GM18517 (cell line): ENCODE results near the gene DDX5.
A peak's percentile ranks its signal among the peaks of the same experiment; 100 is the strongest.

Experiments
- ATAC-seq: cut with Tn5 transposase; IDR thresholded peaks from one replicate; pipeline ENCODE4 v1.9.1; 2021; ENCODE audit warnings: mild to moderate bottlenecking, moderate library complexity; ENCODE audit not compliant: unreplicated experiment

The DDX5 gene

DNA sequence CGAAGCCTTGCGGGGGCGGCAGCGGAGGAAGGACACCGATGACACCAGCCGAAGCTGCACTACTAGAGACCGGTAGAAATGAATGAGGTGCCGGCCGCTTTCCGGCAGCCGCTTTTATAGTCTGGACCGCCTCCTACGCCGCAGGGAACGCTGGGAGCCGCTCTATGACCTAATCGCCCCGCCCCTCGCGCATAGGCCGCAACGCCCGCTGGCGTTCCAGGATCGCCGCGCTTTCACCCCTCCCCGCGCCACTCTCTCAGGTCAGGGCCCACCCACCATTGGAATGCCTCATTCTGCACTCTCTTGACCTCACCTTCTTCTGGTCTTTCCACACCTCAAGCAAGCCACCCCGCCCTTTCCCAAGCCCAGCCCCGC is at the start of gene DDX5:
Gene DDX5 (minus strand): TSS at position 89 of the 375 bp plus-strand sequence. CDS start 170 bp downstream, outside the sequence.
- peak; percentile 56 for ATAC-seq

DNA sequence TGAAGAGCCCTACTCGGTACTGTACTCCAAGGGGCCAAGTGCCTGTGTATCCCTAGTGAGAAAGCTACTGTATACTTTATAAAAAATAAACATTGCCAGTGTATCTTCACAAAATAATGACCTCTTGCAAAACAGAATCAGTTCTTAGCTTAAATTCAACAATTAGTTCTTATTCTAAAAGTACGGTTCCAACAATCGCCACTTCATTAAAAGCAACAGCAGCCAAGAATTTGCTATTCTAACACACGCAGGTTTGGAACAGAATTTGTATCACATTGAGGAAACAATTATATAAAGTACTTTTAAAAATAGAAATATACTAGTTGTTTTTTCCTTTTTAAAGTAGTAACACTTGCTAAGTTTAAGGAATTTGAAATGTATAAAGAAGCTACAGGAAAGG is 49.2 kb upstream of the DDX5 start:
- no peak for ATAC-seq

DNA sequence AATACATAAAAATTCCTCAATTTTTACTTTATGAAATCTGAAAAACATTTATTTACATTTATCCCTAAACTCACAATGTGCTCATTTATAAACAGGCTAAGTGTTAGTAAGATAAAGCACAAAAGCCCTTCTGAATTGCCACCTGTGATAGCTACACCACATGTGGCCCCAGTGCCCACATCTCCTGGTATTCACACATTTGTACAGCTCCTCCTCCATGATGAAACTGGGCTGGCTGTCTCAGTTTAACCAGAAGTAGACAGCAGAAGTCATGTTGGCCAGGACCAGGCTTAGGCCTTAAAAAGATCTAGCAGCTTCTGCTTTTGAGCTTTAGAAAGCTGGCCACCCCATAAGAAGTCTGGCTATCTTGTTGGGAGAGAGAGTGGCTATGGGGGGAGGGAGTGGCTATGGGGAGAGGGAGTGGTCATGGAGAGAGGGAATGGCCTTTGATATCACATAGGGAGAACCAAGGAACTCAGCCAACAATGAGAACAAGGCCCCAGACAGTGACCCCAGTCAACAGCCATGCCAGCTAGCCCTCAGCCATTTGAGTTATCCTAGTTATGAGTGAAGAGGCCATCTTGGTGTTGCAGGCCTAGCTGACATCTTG is 48.0 kb upstream of the DDX5 start:
- ATAC-seq, result no peak

DNA sequence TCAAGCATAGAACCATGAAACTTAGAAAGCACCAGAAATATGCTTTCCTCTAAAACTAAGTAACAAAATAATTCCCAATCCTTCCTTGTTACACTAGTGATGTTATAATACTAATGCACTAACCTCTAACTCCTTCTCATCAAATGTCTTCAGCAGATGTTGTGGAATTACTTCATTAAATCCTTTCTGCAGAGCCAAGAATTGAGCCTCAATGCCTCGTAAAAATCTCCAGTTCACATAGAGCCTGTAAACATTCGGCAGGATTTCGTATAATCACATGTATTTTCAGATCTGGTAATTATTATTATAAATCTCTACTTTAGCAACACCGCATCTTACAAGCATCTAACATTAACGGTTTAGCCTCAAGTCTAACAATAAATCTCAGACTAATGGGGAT is 45.4 kb upstream of the DDX5 start:
- ATAC-seq, result no peak

DNA sequence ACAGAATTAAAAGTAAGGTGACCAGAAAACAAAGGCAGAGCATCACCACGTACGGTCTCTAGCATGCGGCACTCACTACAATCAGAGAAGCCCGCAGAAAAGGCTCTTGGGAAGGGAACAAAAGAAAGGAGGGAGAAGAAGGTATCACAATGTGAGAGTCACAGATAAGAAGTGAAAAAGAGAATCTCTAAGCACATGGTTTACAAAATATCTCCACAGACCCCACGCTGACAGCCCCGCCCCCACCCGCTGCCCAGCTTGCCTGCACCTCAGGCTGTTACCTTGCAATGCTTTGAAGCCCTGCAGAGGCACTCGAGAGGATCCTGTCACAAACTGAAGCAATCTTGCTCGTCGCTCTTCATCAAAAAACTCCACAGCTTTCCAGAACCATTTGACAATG is 41.2 kb upstream of the DDX5 start:
- ATAC-seq, result no peak

DNA sequence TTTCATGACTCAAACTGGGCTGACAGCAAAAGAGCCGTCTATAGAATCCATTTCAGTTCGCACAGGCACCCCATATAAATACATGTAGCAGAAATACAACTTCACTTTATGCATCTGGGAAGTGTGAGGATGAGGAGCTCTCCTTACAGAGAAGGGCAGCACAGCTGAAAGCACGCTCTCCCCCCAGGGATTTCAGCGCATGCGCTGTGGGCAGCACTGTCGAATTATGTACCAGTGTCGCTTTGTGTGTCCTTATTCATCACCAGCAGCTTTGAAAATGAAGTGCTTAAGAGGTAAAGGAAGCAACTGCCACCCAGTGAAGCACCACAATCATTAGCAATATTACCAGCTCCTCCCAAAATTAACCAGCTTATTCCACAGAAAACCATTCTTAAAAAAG is 40.6 kb upstream of the DDX5 start:
- ATAC-seq, result no peak

DNA sequence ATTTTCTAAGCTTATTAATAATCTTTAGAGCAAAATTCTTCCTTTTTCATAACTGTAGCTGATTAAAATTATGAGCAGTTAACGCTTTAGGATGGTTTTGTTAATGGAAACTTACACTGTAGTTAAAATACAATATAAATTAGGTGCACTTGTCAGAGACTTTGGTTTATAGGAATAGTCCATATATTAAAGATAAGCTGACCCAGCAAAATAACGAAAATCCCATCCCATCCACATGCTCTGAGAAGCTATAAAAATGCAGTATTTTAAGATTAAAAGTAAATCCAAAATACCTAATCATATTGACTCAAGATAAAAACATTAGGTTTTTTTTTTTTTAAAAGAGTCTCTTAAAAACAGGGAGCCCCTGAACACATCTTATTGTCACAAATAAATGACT is 38.7 kb upstream of the DDX5 start:
- no peak for ATAC-seq

DNA sequence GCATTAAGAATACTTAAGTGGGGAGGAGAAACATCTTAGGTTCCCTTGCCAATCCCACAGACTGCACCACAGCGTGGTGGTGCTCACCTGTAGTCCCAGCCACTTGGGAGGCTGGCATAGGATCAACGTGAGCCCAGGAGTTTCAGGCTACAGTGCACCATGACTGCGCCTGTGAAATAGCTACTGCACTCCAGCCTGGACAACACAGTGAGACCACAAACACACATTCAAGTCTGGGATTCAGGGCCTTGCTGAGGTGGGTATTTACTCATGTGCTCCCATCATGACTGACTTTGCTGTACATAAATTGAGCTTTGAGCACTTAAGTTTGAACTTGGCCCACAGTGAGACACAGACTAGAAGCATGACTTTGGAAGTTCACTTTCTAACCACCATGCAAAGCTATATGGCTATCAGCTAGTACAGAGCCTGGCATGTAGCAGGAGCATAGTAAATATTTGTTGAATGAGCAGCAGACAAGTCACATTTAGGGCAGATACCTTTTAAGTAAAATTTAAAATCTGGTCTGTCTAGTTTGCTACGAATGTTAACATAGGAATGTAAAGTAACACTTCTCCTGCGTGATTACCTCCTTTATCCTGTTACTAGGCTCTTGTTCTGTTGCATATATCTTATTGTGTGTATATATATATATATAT is 34.2 kb upstream of the DDX5 start:
- ATAC-seq, result no peak

DNA sequence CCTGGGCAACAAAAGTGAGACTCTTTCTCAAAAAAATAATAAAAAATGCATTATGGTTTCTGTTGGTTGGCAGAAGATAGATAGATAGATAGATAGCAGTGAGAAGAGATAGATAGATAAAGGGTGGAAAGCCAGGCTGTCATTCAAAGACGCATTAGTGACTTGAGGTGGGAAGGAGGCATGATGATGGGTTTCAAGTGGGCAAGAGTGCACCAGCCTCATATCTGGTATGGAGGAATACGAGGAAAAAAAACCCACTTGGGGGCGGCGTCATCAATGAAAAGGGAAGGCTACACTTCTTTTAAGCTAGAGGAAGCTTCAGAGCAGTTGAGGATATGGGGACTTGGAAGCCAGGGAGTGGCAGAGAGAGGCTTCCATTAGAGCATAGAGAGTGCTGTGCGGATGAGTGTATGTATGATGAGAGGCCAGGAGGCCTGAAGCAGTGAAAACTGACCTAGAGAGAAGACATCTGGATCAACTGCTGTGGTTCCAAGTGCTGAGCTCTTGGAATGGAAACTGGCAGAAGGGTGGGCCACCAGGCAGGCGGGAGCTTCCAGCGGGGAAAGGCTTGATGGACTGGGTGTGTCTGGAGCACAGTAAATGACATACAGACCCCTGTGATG is 32.5 kb upstream of the DDX5 start:
- no peak for ATAC-seq

DNA sequence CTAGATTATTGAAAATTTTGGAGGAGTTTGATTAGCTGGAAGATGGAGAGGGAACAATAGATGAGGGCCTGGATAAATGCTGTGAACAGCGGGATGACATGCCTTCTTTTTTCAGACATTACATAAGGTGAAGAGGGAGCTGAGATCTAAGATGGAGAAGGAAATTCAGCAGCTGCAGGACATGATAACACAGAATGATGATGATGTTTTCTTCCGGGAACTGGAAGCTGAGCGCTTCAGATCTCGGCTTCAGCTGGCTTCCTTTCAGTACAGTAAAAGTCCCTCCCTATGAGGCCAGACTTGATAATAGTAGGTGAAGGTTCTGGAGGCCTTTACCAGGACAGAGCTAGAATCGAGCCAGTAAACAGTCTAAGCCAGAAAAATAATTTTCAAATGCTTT is 31.4 kb upstream of the DDX5 start:
- ATAC-seq, result no peak

DNA sequence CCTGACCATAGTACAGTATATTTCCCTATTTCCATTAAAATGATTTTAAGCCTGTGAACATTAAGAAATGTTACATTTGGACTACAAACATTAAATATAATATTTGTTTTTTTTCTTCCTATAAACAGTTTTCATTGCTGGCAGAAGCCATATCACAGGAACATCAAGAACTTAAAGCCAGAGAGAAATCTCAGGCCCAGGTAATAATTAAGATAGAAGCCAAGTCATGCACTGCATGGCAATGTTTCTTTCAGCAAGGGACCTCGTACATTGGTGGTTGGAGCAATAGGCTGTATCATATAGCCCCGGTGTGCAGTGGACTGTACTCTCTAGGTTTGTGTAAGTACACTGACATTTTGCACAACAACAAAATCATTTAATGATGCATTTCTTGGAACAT is 30.8 kb upstream of the DDX5 start:
- ATAC-seq, result no peak

DNA sequence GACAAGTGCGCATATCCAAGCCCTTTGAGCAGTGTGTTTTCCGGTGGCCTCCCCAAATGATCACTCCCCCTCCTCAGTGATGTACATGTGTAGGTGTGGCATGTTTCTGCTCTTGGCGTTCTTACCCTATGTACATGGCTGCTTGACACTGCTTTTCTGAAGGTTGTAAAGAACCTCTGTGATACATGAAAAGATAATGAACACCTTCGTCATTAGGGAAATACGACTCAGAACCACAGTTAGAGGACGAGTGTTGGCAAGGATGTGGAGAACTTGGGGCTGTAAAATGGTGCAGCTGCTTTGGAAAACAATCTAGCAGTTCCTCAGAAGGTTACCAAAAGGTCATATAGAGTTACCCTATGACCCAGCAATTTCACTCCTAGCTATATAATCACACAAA is 29.3 kb upstream of the DDX5 start:
- no peak for ATAC-seq

DNA sequence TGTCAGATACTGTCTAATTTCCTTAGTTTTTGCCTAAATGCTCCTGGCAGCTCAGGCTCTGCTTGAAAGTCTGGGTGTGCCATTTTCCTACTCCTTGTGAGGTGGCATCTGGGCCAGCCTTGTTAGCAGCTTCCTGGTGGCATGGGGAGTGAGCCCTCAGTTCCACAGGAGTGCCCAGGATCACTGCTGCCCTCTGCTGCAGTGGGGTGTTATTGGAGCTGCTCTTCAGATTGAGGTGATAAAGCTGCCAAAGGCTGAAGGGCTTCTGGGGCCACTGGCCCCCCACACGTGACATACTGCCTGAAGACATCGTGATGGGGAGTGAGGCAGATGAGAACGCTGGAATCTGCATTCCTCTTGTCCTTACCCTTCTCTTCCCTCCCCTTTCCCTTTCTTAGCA is 28.1 kb upstream of the DDX5 start:
- no peak for ATAC-seq

DNA sequence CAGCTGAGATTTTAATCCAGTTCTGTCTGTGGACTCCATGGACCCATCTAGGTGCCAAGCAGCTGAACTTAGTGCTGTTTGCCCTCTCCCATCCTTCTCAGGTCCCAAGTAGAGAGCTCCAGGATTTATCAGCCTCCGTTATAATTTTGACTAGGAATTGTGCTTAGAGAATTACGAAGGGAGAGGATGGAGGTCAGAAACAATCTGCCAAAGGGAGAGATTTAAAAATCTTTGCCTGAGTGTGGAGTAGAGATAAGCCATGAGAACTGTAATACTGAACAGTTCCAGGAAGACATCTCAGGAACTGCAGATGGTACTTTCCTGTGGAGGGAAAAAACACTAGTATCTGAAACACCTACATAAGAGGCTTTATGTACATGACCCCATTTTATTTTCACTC is 27.7 kb upstream of the DDX5 start:
- ATAC-seq, result no peak

DNA sequence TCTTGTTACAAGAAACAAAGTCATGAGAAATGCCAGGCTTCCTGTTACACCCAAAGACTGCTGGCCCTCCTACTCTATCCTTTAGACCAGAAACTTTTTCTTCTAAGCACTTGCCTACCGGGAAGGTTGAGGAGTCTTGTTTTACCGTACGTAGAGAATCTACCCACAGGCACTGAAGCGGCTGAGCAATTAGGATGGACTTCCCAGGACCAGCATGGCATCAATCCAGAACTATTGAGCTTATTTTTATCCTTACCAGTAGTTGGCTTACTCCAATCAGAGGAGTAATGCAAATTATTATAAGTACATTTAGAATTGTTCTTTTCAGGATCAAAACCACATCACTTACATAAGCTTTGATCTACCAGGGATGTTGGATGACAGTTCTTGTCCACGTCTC is 26.3 kb upstream of the DDX5 start:
- ATAC-seq, result no peak

DNA sequence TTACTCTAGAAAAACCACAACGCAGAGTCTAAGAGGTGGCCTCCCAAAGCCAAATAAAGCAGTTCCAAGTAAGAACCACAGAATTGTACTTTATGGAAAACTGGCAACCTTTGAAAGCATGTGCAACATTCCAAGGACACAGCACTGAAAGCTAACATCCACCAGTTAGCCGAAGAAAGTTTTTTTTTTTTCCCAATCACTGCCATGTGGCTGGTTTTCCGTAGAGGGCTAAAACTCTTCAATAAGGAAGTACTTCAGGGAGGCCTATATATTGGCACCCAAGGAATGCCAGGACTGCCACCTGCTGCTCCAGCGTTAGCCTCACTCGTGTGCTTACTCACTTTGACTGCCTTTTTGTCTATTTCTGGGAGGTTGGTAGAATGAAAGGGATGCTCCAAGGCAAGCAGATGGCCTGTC is 25.9 kb upstream of the DDX5 start:
- no peak for ATAC-seq

DNA sequence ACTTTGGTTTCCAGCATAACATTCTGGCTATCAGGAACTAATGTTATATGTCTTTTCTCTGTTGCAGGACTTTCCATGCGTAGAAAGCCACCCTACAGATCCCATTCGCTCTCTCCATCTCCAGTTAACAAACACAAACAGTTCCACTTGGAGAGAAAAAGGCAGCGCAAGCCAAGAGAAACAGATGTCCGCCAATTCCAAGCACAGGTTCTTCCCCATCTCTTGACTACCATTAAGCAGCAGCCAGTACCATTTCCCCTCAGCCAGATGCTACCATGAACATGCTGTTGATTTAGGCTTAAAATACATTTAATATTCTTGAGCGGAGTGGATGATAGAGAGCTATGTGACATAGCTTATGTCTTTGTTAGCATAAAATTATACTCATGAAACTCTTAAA is 23.1 kb upstream of the DDX5 start:
- ATAC-seq, result no peak

DNA sequence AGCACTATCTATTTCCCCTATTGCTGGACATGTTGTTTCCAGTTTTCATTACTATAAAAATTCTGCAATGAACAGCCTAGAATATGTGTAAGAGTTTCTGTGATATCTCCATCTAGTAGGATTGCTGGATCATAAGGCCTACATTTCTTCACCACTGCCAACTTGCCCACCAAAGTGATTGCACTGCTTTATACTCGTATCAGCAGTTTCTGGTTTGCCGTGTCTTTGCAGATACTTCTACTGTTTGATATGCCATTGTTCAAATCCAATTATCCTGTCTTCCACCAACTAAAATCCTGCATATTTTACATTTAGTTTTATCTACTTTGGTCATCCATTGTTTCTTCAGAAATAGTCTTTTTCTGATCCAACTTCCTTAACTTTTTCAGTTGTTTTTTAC is 21.8 kb upstream of the DDX5 start:
- no peak for ATAC-seq

DNA sequence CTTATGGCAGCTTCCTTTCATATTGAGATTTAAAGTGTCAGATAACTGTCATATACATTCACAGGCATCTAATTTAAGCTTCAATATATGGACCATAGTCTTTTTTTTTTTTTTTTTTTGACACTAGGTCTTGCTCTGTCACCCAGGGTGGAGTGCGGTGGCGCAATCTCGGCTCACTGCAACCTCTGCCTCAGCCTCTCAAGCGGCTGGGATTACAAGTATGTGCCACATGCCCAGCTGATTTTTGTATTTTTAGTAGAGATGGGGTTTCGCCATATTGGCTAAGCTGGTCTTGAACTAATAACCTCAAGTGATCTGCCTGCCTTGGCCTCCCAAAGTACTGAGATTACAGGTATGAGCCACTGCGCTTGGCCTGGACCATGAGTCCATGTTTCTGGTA is 14.3 kb upstream of the DDX5 start:
- no peak for ATAC-seq

DNA sequence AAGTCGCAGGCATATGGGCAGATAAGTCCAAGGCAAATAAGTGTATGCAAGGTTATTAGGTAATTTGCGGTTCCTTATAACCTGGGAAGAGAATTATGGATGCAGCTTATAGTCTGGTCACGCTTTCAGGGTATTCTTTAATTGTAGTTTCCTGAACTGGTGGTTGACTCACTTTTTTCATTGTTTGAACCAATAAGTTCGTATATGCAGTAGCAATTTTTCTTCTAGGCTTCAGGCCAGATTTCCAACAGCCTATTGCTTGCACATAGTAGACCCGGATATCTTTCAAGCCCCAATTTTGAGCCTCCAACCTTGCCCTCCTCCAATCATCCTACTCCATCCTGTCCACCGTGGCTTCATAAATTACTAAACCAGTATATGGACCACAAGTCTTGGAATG is 13.5 kb upstream of the DDX5 start:
- ATAC-seq, result no peak

DNA sequence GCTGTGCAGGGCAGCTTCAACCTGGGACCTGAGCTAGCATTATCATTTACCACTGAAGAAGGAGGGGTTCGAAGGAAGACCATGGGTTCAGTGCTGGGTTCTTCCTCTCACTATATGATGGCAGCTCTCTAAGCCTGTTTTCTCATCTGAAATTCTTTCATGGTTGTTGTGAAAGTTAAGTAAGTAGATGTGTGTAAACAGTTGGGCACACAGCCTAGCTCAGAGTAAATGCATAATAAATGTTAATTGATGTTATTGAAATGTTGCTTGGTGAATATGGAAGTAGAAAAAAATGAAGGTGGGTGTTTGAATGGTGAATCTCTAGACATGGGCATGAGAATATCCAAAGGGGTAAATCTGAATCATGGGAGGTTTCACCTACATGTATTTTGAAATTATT is 9.7 kb upstream of the DDX5 start:
- no peak for ATAC-seq

DNA sequence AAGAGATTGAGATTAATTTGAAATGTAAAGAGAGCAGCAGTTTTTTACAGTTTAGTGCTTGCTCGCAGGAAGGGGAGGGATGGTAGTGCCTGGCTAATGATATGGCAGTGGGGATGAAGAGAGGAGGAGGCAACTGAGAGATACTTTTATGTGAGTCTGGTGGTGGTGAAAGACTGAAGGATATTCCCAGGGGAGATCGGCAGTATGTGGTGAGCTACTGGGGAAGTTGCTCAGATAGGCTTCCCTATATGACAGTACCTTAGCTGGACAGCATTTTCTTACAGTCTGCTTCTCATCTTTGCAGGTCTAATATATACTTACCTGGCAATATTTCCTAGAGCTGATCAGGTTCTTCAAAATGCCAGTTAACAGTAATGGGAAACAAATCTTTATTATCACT is 9.3 kb upstream of the DDX5 start:
- ATAC-seq, result no peak

DNA sequence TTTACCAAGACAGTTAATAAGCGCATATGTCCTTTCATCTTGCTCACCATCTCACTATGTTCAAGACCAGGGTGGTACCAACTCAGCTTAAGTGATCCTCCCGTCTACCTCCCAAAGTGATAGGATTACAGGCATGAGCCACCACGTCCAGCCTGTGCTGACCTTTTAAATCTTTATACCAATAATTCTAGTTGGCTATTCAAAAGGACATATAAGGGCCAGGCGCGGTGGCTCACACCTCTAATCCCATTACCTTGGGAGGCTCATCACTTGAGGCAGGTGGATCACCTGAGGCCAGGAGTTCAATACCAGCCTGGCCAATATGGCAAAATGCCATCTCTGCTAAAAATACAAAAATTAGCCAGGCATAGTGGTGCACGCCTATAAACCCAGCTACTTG is 3.1 kb upstream of the DDX5 start:
- no peak for ATAC-seq
